ENCODE results near the gene SOWAHA.

DNA sequence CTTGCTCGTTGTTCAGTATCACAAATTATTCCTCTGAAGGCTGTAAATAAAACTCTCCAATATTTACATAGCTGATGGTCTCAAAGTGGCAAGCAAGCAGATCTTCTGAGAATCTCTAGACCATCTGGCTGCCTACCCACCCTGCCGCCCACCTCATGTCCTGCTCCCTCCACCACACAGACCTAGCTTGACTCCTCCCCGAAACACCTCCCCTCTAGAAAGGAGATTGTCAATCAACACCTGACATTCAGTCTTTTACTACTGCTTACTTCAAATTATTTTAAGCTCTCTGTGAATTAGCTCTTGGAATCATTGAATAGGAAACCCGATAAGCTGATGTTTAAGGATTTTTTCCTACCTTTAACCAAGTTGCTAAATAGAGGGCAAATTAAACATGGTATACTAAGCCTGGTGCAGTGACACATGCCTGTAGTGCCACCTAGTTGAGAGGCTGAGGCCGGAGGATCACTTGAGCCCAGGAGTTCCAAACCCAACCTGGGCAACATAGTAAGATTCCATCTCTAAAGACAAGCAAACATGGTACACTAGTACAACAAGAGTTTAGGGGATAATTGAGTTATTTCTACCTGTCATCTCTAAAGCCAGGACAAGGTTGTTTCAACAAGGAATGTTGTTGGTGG lies 10.9 kb upstream of the SOWAHA start:
- TF ChIP-seq CTCF (conservative IDR thresholded peaks at IDR 0.05 in 1 of 2, IDR thresholded peaks at IDR 0.05 in 1 of 2; ENCODE audit: low read depth in 1 of 2, low read length in 2 of 2) (no peak), EZH2 (IDR thresholded peaks at IDR 0.05; ENCODE audit: low read length, missing control alignments) (no peak)

Measured in fibroblast of lung (primary cell).